Measurements from ENCODE around the gene FNIP2. TPM values are rescaled to one million over a fixed set of nuclear protein-coding genes. Genes with fewer than 3 reads are reported as not detected.

Gene FNIP2
- total and polyA plus RNA-seq, 2 donors (not counting 1 experiment from before 2014, with no cell fraction given) = 0.03 to 0.17 TPM

DNA sequence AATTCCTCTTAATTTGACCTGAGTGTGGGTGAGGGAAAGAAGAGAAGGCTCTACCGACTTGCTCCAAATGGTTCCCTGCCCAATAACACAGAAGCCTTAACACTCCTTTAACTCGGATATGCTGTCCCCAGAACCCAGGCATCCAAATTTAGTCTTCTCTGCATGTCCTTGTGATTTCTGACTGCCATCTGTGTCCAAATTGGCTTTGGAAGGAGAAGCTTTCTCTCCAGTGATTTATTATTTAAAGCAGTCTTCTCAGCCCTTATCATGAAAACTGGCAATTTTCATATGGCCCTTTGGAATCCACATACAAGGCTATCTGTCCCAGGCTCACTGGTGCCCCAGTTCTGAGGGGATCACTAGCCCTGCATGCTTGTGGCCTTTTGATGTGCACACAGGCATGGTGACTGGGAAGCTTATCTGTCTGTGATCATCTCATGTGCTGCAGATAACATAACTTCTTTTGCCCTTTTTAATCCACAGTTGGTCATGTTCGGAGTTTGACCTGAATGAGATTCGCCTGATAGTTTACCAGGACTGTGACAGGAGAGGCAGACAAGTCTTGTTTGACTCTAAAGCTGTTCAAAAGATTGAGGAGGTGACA, 56.7 kb downstream of the FNIP2 start:
- no peak for DNase-seq
- Histone ChIP-seq H3K27ac (ENCODE audit: low read length in 2 of 2) (no peak overlapping the region), H3K4me3 (ENCODE audit: control extremely low read depth in 1 of 5, extremely low read depth in 1 of 5, insufficient read depth in 1 of 5, low read depth in 2 of 5, low read length in 4 of 5) (no peak overlapping the region), H3K27me3 (replicated peaks in 1 of 4; ENCODE audit: control extremely low read depth in 1 of 4, control insufficient read depth in 3 of 4, insufficient read depth in 4 of 4, low read length in 3 of 4) (peaks cover 1 to 45% (median 25%) of the 10 kb centered on the region in 4 experiments), H3K4me2 (replicated peaks; ENCODE audit: low read depth, low read length, poor library complexity, severe bottlenecking) (no peak overlapping the region), H3K9me3 (ENCODE audit: control extremely low read depth in 1 of 3, control insufficient read depth in 2 of 3, insufficient read depth in 1 of 3, low read length in 2 of 3) (peaks cover 0 to 3% (median 0%) of the 10 kb centered on the region in 3 donors), H3K36me3 (replicated peaks in 1 of 2; ENCODE audit: control extremely low read depth in 1 of 2, control insufficient read depth in 1 of 2, extremely low read depth in 1 of 2, insufficient read depth in 2 of 2, low read length in 1 of 2) (no peaks in the 10 kb centered on the region), H3K4me1 (ENCODE audit: control insufficient read depth in 2 of 2, insufficient read depth in 2 of 2, low read length in 2 of 2) (no peaks in the 10 kb centered on the region), H2AFZ (ENCODE audit: insufficient read depth, low read depth, low read length, poor library complexity, severe bottlenecking) (no peak overlapping the region), H3K9ac (ENCODE audit: low read length) (no peak overlapping the region), H4K20me1 (ENCODE audit: control insufficient read depth, insufficient read depth, low read length, poor library complexity, severe bottlenecking) (no peaks in the 10 kb centered on the region), H3K79me2 (ENCODE audit: control insufficient read depth, insufficient read depth, low read length) (no peaks in the 10 kb centered on the region)
- ChIA-PET POLR2A (no interaction called here), CTCF (no interaction called here)
- ATAC-seq (ENCODE audit: low read depth) = no peak
- Mint-ChIP-seq H3K4me1 (no peaks in the 10 kb centered on the region), H3K27me3 (peaks cover 74% of the 10 kb centered on the region), H3K27ac (no peak overlapping the region), H3K4me3 (no peak overlapping the region), H3K9me3 (ENCODE audit: insufficient read depth) (no peaks in the 10 kb centered on the region)
- intact Hi-C loops (cut with micrococcal nuclease) = no loop called here
- 100% methylated on average over 2 of the region's 4 CpGs for WGBS (ENCODE audit: insufficient coverage)
- no peak for TF ChIP-seq EZH2 (IDR thresholded peaks at IDR 0.05; ENCODE audit: borderline replicate concordance, insufficient read depth, low read depth, low read length, poor library complexity, severe bottlenecking)
- TF ChIP-seq, protein P1, sequence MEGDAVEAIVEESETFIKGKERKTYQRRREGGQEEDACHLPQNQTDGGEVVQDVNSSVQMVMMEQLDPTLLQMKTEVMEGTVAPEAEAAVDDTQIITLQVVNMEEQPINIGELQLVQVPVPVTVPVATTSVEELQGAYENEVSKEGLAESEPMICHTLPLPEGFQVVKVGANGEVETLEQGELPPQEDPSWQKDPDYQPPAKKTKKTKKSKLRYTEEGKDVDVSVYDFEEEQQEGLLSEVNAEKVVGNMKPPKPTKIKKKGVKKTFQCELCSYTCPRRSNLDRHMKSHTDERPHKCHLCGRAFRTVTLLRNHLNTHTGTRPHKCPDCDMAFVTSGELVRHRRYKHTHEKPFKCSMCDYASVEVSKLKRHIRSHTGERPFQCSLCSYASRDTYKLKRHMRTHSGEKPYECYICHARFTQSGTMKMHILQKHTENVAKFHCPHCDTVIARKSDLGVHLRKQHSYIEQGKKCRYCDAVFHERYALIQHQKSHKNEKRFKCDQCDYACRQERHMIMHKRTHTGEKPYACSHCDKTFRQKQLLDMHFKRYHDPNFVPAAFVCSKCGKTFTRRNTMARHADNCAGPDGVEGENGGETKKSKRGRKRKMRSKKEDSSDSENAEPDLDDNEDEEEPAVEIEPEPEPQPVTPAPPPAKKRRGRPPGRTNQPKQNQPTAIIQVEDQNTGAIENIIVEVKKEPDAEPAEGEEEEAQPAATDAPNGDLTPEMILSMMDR (IDR thresholded peaks at IDR 0.05) = no peak

DNA sequence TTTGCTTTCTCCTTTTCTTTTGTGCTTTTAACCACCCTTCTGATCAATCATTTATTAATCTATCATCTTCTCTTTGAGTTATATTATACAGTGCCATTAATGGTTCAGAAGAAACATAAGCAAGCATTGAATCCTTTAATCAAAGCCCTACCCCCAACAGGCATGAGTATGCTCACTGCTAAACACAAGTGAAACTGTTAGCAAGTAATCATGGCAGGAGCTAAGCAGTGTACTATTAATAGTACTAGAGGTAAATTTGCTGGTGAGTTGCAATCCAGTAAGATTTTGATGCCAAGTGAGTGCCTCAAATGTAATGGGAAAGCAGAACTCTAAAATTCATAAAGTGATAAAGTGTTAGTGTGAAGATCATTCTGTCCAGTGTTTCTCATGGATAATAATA, 57.2 kb downstream of the FNIP2 start:
- Histone ChIP-seq H3K4me3 (ENCODE audit: control extremely low read depth in 1 of 5, extremely low read depth in 1 of 5, insufficient read depth in 1 of 5, low read depth in 2 of 5, low read length in 4 of 5) (no peak overlapping the region), H3K9me3 (ENCODE audit: control extremely low read depth in 1 of 3, control insufficient read depth in 2 of 3, insufficient read depth in 1 of 3, low read length in 2 of 3) (peaks cover 0 to 2% (median 0%) of the 10 kb centered on the region in 3 donors), H3K36me3 (replicated peaks in 1 of 2; ENCODE audit: control extremely low read depth in 1 of 2, control insufficient read depth in 1 of 2, extremely low read depth in 1 of 2, insufficient read depth in 2 of 2, low read length in 1 of 2) (no peaks in the 10 kb centered on the region), H2AFZ (ENCODE audit: insufficient read depth, low read depth, low read length, poor library complexity, severe bottlenecking) (no peak overlapping the region), H3K79me2 (ENCODE audit: control insufficient read depth, insufficient read depth, low read length) (no peaks in the 10 kb centered on the region), H3K27me3 (replicated peaks in 1 of 4; ENCODE audit: control extremely low read depth in 1 of 4, control insufficient read depth in 3 of 4, insufficient read depth in 4 of 4, low read length in 3 of 4) (peaks cover 1 to 41% (median 23%) of the 10 kb centered on the region in 4 experiments), H3K4me1 (ENCODE audit: control insufficient read depth in 2 of 2, insufficient read depth in 2 of 2, low read length in 2 of 2) (no peaks in the 10 kb centered on the region), H4K20me1 (ENCODE audit: control insufficient read depth, insufficient read depth, low read length, poor library complexity, severe bottlenecking) (no peaks in the 10 kb centered on the region), H3K9ac (ENCODE audit: low read length) (no peak overlapping the region), H3K27ac (ENCODE audit: low read length in 2 of 2) (no peak overlapping the region), H3K4me2 (replicated peaks; ENCODE audit: low read depth, low read length, poor library complexity, severe bottlenecking) (no peak overlapping the region)
- Mint-ChIP-seq H3K27me3 (peaks cover 77% of the 10 kb centered on the region), H3K4me3 (no peak overlapping the region), H3K4me1 (no peaks in the 10 kb centered on the region), H3K9me3 (ENCODE audit: insufficient read depth) (no peaks in the 10 kb centered on the region), H3K27ac (no peak overlapping the region)
- no peak for TF ChIP-seq EZH2 (IDR thresholded peaks at IDR 0.05; ENCODE audit: borderline replicate concordance, insufficient read depth, low read depth, low read length, poor library complexity, severe bottlenecking)
- TF ChIP-seq, protein P1 (IDR thresholded peaks at IDR 0.05) = no peak
- intact Hi-C loops (cut with micrococcal nuclease) = no loop called here
- POLR2A ChIA-PET = no interaction called here
- no peak for DNase-seq
- CTCF ChIA-PET = no interaction called here
- ATAC-seq (ENCODE audit: low read depth) = no peak
